GM13977 (cell line): ENCODE data around the gene CFL2.

Experiments used
- DNase-seq: peaks from one replicate; pipeline ENCODE4 v3.0.0; 2012; ENCODE audit warnings: low spot score
- CTCF ChIP-seq: IDR thresholded peaks from 2 replicates; pipeline ENCODE4 v1.5.1; 2012; ENCODE audit warnings: mild to moderate bottlenecking, control low read depth; ENCODE audit not compliant: insufficient read depth; ENCODE audit errors: extremely low read depth, missing control alignments
- in situ Hi-C: fragments of 300-500 bp; cut with MboI; formaldehyde crosslinking; loops from one replicate; pipeline ENCODE4 v1.12.0; 2022; ENCODE audit warnings: low sequenced_read_pairs, low pct_unique_long_range_greater_than_20kb, mixed read lengths, inconsistent platforms; ENCODE audit not compliant: unreplicated experiment

Gene CFL2

GRCh38 chr14:34678306-34678705, 36.1 kb downstream of the CFL2 start:
- DNase-seq: no peak
- TF ChIP-seq CTCF: no peak
- in situ Hi-C loops: loop anchor here (10.0 kb wide), 1 partner anchor 46 kb away; no protein-coding TSS in a partner anchor

GRCh38 chr14:34676516-34677211, 37.7 kb downstream of the CFL2 start:
- in situ Hi-C loops: loop anchor here (10.0 kb wide), 1 partner anchor 48 kb away; no protein-coding TSS in a partner anchor
- DNase-seq: no peak
- TF ChIP-seq CTCF: no peak

GRCh38 chr14:34673702-34674101, 40.7 kb downstream of the CFL2 start:
- no peak for TF ChIP-seq CTCF
- in situ Hi-C loops: loop anchor here (10.0 to 25.0 kb wide), 2 partner anchors 51 to 739 kb away; partner anchors contain the start of gene NFKBIA

DNA sequence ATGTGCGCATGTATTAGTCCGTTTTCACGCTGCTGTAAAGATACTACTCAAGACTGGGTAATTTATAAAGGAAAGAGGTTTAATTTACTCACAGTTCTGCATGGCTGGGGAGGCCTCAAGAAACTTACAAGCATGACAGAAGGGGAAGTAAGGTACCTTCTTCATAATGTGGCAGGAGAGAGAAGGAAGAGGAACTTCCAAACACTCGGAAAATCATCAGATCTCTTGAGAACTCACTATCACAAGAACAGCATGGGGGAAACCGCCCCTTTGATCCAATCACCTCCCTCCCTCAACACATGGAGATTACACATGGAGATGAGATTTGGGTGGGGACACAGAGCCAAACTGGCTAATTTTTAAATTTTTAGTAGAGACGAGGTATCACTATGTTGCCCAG, 42.7 kb downstream of the CFL2 start:
- no peak for TF ChIP-seq CTCF
- no peak for DNase-seq
- in situ Hi-C loops: loop anchor here (10.0 to 25.0 kb wide), 2 partner anchors 53 to 741 kb away; partner anchors contain the start of gene NFKBIA

More at GRCh38 chr14:34673702-34674101, 40.7 kb downstream of the CFL2 start:
- DNase-seq: no peak

DNA sequence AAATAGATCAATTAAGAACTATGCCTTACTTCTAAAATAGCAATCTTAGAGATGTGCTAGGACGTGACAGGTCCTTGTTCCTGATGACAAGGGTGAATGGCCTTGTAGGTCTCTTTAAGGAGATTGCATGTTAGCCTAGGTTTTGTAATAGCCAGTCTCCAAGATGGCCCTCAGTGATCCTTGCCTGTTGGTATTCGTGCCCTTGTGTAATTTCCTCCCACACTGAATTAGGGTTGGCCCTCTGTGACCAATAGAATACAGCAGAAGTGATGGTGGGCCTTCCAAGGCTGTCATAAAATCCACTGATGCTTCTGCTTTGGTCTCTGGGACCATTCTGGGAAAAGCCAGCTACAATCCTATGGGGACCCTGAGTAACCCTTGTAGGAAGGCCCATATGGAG, 46.3 kb downstream of the CFL2 start:
- in situ Hi-C loops: loop anchor here (25.0 kb wide), 1 partner anchor 744 kb away; the partner anchor contains the start of gene NFKBIA
- TF ChIP-seq CTCF: no peak

GRCh38 chr14:34667007-34667406, 47.4 kb downstream of the CFL2 start:
- no peak for DNase-seq
- in situ Hi-C loops: loop anchor here (25.0 kb wide), 1 partner anchor 745 kb away; the partner anchor contains the start of gene NFKBIA
- TF ChIP-seq CTCF: no peak

More for the DNA sequence above, 46.3 kb downstream of the CFL2 start:
- no peak for DNase-seq
